Endothelial cell (in vitro differentiated cells): ENCODE measurements around the gene TSPY3. TPM values are rescaled to one million over a fixed set of nuclear protein-coding genes. Genes with fewer than 3 reads are reported as not detected.
"Not testable (repeated sequence)": the region's sequence is repeated elsewhere in the genome, so short reads cannot be mapped to it uniquely, and the experiment has no call there.

Source experiments
- DNase-seq: peaks from one replicate; pipeline ENCODE4 v3.0.0; 2021; ENCODE audit warnings: low spot score
- H3K27ac Mint-ChIP-seq: one replicate; pipeline ENCODE4 v1.8.0; 2021; ENCODE audit warnings: mixed read lengths, inconsistent platforms; ENCODE audit not compliant: unreplicated experiment
- H3K27me3 Mint-ChIP-seq: one replicate; pipeline ENCODE4 v1.8.0; 2021; ENCODE audit warnings: mild to moderate bottlenecking, moderate library complexity, mixed read lengths, inconsistent platforms; ENCODE audit not compliant: unreplicated experiment
- H3K36me3 Mint-ChIP-seq: one replicate; pipeline ENCODE4 v1.8.0; 2021; ENCODE audit warnings: mild to moderate bottlenecking, low read depth, mixed read lengths, inconsistent platforms; ENCODE audit not compliant: unreplicated experiment
- H3K4me1 Mint-ChIP-seq: one replicate; pipeline ENCODE4 v1.8.0; 2021; ENCODE audit warnings: mild to moderate bottlenecking, mixed read lengths, inconsistent platforms; ENCODE audit not compliant: unreplicated experiment
- H3K4me3 Mint-ChIP-seq: one replicate; pipeline ENCODE4 v1.8.0; 2021; ENCODE audit warnings: mild to moderate bottlenecking, mixed read lengths, inconsistent platforms; ENCODE audit not compliant: unreplicated experiment
- H3K9me3 Mint-ChIP-seq: one replicate; pipeline ENCODE4 v1.8.0; 2021; ENCODE audit warnings: mixed read lengths, inconsistent platforms; ENCODE audit not compliant: unreplicated experiment
- long read RNA-seq: library from polyadenylated mRNA; unstranded; transcript quantifications from one replicate; pipeline ENCODE4 v2.0.0, GENCODE V29; 2020; ENCODE audit not compliant: unreplicated experiment
- total RNA-seq: library from RNA; stranded (reverse); fragmentation: NEBNext Ultra II Directional; extraction: Animal tissue kit (Norgen Biotek cat#: 25700); gene quantifications from one replicate; pipeline ENCODE4 v1.2.1, GENCODE V29; 2021; ENCODE audit not compliant: unreplicated experiment

TSPY3 gene, protein sequence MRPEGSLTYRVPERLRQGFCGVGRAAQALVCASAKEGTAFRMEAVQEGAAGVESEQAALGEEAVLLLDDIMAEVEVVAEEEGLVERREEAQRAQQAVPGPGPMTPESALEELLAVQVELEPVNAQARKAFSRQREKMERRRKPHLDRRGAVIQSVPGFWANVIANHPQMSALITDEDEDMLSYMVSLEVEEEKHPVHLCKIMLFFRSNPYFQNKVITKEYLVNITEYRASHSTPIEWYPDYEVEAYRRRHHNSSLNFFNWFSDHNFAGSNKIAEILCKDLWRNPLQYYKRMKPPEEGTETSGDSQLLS
- not detected for total RNA-seq
- long read RNA-seq = 0 reads

DNA sequence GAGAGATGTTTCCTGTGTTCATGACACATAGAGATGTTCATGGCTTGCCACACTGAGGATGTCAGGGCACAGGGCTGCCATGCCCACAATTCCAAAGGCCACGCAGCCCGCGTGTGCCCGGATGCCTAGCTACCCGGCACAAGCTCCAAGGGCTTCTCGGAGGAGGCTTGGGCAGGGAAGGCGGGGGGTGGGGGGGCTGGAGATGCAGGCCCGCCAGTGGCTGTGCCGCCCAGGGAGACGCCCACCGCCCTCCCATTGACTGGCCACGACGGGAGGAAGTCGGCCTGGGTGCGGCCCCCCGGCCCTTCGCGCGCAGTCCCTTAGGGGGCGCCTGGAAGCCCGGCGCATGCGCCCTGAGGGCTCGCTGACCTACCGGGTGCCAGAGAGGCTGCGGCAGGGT, at the start of gene TSPY3:
Gene TSPY3 (plus strand): TSS at position 301 of the 400 bp plus-strand sequence. CDS start 46 bp downstream, at position 347.
- not testable (repeated sequence) for H3K4me3 Mint-ChIP-seq, DNase-seq, H3K36me3 Mint-ChIP-seq, H3K4me1 Mint-ChIP-seq, H3K27me3 Mint-ChIP-seq, H3K27ac Mint-ChIP-seq, H3K9me3 Mint-ChIP-seq

DNA sequence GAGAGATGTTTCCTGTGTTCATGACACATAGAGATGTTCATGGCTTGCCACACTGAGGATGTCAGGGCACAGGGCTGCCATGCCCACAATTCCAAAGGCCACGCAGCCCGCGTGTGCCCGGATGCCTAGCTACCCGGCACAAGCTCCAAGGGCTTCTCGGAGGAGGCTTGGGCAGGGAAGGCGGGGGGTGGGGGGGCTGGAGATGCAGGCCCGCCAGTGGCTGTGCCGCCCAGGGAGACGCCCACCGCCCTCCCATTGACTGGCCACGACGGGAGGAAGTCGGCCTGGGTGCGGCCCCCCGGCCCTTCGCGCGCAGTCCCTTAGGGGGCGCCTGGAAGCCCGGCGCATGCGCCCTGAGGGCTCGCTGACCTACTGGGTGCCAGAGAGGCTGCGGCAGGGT, 40.7 kb upstream of the TSPY3 start, which contains the start of gene TSPY8:
Gene TSPY8 (plus strand): TSS at position 301 of the 400 bp plus-strand sequence. CDS start 46 bp downstream, at position 347.
- H3K27ac Mint-ChIP-seq, H3K9me3 Mint-ChIP-seq, H3K4me3 Mint-ChIP-seq, DNase-seq, H3K36me3 Mint-ChIP-seq, H3K27me3 Mint-ChIP-seq, H3K4me1 Mint-ChIP-seq: not testable (repeated sequence)

DNA sequence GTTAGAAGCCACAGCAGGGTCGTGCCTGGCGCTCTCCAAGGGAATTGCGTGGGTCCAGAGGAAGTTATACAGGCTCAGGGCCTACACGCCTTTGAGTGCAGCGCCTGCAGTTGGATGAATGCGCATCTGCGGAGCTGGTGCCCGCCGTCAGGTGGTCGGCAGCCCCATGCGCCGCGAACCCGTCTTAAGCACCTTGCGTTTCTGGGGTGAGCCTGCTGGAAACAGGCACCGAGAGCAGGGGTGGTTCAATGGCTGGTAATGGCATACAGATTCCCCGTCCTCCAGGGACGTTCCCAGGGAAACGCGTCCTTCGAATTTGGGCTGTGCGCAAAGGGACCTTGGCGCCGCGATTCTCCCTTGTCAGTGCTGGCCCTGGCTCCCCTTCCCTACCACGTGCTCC, 1.7 kb upstream of the TSPY3 start:
- not testable (repeated sequence) for H3K9me3 Mint-ChIP-seq, H3K36me3 Mint-ChIP-seq, H3K4me3 Mint-ChIP-seq, H3K27ac Mint-ChIP-seq, DNase-seq, H3K4me1 Mint-ChIP-seq, H3K27me3 Mint-ChIP-seq

Other genes starting within 250 kb of the TSPY3 start
- not detected for gene TSPY4, start 61.0 kb upstream of the TSPY3 start, total RNA-seq
- gene TSPY8, start 40.6 kb upstream of the TSPY3 start, total RNA-seq = not detected
- gene TSPY1, start 68.5 kb downstream of the TSPY3 start, total RNA-seq = not detected
- gene TSPY9, start 88.8 kb downstream of the TSPY3 start, total RNA-seq = not detected
- not detected for gene TSPY10, start 129.5 kb downstream of the TSPY3 start, total RNA-seq